Stimulated activated CD4-positive, alpha-beta T cell treated with anti-CD3 and anti-CD28 coated beads, Interleukin-15, amount 100 ng/mL, for 1 hour (primary cell): ENCODE measurements around the gene ATP5F1B.
"Not testable (repeated sequence)": the region's sequence is repeated elsewhere in the genome, so short reads cannot be mapped to it uniquely, and the experiment has no call there.

ENCODE experiments used
- DNase-seq, 2 donors: peaks; one replicate each; pipeline ENCODE4 v3.0.0-alpha.2; 2020; ENCODE audit warnings: low read depth in 1 of 2, low spot score in 1 of 2

Gene ATP5F1B

DNA sequence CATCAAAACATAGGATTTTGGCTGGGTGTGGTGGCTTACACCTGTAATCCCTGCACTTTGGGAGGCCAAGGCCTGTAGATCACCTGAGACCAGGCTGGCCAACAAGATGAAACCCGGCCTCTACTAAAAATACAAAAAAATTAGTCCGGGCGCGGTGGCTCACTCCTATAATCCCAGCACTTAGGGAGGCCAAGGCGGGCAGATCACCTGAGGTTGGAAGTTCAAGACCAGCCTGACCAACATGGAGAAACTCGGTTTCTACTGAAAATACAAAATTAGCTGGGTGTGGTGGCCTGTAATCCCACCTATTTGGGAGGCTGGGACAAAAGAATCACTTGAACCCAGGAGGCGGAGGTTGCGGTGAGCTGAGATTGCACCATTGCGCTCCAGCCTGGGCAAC, 2.2 kb upstream of the ATP5F1B start:
- DNase-seq = not testable (repeated sequence)

DNA sequence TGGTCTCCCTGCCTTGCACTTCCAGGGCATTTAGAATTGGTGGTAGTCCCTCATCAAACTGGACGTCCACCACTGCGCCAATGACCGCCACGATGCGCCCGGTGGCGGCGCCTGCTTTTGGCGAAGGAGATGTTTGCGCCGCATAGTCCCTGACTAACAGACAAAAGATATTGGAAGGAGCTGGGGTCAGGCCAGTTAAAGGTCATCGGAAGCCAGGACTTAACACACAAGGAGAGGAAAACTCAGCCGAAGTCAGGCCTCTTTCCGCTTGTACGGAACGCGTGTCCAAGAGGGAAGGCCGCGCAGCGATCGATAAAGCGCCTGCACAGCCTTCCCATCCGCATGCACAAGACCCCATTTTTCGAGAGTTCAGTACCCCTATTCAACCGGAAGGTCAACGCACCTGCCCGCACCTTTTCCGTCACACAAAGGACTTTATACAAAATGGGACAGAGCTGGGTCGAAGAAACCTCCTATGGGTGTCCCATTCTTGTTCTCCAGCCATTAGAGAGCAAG, 525 bp downstream of the ATP5F1B start:
- DNase-seq = no peak

DNA sequence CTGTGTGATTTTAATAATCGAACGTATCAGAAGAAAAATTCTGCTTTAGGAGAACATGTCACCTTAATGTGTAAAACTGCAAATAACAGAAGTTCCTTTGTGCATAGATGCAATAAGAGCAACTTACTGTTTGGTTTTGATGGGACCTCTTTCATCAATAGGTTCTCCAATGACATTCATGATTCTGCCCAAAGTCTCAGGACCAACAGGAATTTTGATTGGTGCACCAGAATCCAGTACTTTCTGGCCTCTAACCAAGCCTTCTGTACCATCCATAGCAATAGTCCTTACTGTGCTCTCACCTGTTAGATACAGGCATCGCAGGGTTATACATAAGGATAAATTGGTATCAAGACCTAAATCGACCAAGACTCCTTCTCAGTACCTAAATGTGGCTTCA, 1.1 kb downstream of the ATP5F1B start:
- no peak for DNase-seq

DNA sequence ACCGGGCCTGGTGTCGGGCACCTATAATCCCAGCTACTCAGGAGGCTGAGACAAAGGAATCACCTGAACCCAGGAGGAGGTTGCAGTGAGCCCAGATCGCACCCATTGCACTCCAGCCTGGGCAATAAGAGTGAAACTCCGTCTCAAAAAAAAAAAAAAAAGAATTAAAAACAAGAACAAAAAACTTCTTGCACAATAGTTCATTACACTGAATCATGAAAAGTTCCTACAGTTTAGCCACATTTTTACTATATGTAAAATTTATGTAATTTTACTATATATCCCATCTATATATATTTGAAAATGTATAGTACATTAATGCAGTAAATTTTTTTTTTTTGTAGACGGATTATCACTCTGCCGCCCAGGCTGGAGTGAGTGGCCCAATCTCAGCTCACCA, 4.6 kb downstream of the ATP5F1B start:
- DNase-seq = no peak

DNA sequence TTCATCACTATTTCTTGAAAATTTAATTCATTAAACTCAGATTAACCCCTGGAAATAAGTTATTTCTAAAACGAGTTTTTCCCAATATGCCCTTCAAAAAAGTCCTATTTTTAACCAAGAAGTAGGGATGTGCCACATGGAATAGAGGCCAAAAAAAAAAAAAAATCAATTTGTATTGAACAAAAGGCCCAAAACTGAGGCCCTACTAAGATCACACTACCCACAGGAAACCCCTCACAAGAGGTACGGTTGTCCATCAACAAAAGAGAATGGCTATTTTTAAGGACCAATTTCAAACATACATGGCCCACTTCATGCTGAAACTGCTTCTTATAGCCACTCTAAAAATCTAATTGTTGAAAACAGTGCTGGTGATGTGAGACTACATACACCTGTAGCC, 8.2 kb downstream of the ATP5F1B start:
- no peak for DNase-seq

DNA sequence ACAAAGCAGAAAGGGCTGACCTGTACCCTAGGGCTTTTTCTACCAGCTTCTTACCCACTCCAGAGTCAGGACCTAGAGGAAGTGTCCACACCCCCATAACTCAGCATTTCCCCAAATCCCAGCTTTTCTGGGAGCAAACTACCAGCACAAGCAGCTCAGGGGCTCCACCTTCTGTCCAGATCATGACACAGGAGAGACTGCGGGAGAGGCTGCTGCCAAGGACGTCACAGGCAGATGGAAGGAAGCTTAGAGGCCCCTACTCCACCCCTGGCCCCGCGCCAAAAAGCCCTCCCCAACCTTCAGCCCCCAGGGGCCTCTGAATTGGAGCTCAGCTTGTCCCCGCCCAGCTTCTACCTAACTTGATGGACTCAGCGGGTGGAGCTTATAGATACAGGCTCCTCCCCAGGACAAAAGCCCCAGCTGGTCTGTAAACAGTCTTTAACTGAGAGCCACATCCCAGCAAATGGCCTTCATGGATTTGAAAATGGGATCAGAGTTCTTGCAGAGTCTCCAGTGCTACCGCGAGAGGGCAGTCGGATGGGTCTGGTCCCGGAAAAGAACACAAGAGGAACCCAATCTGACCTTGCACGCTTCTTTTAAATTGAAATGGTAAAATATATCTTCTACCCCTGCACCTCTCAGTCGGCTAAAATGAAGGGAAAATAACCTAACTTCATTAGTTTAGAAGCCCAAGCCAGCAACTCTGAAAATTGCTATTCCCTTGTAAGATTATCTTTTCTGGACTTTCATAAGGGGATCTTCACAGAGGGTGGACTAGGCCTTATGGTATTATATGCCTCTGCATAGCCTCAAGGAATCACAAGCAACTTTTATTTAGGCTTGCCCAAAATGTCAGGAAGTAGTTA, 8.9 kb downstream of the ATP5F1B start:
- DNase-seq = peak; percentile 74 to 79

DNA sequence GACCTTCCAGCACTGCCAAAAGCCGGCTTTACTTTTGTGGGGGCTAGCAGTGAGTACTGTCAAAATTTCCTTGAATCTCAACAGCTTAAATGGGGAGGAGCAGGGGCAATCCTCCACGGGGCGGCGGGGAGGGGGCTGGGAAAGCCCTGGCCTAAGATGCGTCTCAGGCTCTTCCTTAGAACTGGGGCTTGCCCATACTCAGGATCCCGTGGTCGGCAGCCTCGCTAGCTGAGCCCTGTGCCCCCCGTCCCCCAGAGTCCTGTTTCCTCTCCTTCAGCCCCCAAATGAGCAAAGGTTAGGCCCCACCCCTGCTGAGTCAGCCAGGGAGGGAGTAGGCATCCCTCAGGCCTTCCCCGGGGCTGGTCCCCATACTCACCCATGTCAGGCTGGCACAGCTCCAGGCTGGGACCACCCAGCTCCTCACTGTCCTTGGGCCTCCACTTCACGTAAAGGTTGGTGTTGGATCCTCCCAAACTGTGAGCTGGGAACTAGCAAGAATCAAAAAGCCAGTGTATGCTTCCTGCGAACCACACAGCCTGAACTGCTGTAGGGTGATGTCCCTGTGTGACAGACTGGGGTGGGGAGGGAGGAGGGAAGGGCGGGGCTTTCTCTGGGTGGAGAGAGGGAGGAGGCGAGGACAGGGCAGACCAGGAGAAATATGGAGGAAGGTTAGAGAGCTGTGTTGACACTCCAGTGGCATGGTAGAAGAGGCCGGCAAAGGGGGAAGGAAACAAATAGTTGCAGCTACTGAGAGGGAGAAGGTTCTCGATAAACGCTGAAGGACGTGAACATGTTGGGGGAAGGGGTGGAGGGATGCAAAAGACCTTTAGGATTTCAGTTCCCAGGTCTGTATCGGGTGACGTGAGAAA, 9.7 kb downstream of the ATP5F1B start:
- DNase-seq = peak; percentile 57 to 74

DNA sequence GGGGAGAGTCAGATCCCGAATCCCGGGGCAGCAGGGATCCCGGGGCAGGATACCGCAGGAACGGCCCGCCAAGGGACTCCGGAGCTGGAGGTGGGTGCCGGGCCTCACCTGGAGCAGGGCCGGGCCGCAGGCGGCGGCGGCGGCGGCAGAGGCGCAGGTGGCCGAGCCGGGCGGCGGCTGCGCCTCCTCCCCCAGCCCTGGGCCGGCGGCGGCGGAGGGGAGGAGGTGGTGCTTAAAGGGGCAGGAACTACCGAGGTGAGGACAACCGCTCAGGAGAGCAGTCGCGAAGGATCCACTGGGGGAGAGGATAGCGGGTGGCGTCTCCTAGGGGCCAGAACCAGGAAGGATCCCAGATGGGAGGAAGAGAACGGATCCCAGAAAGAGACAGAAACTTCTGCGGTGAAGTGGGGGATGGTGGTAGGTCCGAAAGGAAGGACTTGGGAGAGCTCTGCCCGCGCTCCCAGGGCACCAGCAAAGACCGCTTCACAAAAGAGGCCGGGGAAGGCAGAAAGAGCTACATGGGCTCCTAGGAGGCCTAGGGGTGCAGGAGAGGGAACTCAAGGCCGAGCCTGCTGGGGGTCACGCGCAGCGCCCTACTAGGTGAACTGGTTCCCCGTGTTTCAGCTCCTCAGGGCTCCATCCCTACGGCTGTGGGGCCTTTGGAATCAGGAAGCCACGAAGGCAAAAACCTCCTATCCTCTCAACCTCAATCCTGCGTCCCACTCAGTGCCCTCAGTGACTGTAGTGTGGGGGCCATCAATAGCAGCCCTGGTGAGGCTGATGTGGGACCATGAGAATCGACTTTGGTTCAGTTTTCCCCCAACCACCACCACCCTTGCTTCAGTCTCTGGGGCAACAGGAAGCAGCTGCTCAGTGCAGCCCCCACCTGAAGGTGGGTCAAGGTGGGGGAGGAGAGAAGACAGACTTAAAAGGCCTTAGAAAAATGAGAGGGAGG, 10.7 kb downstream of the ATP5F1B start:
- peak; percentile 32 to 46 for DNase-seq

DNA sequence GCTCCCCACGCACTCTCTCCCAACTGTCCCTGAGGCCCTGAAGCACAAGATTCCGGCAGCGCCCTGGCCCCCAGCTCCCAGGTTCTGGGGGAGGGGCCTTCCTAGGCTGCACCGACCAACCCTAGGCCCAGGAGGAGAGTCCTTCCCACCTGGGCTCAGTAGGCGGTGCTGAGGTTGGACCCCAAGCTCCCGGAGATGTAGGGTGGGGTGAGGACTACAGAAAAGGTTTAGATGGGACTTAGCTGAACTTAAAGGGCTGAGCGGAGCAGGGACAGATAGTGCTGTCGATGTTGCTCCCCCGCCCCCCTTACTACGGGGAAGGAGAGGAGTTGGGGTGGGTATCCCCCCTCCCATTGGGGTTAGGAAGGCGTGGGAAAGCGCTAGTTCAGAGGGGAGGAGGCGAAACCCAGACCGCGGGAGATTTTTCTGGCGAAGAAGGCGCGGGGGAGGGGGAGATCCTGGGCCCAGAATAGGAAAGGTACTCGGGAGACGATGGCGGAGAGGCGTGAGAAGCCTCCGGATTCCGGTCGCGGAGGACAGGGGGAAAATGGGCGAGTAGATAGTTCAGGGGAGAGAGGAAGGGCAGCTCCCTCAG, 11.4 kb downstream of the ATP5F1B start:
- no peak for DNase-seq

DNA sequence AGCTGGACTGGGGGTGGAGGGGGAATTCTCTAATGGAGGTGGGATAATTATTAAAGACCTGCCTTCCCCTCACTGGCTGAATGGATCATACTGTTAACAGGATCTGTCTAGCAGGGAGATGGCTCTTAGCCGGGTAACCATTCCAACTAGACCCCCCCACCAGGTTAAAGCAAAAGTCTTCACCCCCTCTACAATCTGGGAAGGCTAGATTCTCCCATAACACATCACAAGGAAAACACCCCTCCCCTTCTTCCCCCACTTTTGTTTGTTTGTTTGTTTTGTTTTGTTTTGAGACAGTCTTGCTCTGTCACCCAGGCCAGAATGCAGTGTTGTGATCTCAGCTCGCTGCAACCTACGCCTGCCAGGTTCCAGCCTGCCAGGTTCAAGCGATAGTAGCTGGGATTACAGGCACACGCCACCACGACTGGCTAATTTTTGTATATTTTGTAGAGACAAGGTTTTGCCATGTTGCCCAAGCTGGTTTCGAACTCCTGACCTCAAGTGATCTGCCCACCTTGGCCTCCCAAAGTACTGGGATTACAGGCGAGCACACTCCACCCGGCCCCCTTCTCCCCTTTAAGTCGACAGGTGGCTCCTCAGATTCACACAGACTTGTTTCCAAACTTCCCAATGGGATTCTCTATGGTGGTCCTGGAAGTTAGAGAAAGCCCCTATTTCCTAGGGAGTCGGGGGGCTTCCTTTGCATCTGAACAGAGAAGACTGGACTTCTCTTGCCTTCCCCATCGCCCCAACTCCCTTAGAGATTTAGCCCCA, 12.1 kb downstream of the ATP5F1B start:
- DNase-seq = no peak

DNA sequence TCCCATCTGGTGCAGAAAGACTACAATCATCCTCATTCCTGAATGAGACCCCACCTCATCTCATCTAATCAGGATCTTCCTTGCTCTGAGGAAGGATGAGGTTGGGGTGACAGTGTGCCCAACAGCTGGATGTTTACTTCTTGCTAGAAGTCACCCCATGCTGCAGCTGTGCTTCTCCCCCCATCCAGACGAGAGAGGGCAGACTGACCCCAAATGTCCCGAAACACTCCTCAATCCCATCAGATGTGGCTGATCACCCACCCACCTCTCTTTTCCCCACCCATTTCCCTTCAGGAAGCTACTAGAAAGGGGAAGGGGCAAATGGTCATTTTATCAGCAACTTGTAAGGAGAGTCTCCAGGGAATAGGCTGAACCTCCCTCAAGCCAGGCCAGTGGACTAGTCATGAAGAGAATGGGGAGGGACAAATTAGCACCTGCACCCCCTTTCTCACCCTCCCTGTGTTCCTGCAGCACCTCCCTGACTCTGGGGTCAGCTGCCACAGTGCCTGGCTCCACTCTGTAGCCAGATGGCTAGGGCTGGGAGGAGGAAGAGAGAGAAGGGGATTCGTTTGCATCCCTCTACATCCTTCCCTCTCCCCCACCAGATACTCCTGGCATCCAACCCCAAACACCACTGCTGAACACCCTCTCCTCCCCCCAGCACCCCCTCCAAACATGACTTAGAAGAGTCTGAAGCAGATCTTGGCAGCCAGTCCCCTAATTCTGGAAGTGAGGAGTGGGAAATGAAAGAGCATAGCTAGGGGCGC, 12.9 kb downstream of the ATP5F1B start:
- DNase-seq = no peak

DNA sequence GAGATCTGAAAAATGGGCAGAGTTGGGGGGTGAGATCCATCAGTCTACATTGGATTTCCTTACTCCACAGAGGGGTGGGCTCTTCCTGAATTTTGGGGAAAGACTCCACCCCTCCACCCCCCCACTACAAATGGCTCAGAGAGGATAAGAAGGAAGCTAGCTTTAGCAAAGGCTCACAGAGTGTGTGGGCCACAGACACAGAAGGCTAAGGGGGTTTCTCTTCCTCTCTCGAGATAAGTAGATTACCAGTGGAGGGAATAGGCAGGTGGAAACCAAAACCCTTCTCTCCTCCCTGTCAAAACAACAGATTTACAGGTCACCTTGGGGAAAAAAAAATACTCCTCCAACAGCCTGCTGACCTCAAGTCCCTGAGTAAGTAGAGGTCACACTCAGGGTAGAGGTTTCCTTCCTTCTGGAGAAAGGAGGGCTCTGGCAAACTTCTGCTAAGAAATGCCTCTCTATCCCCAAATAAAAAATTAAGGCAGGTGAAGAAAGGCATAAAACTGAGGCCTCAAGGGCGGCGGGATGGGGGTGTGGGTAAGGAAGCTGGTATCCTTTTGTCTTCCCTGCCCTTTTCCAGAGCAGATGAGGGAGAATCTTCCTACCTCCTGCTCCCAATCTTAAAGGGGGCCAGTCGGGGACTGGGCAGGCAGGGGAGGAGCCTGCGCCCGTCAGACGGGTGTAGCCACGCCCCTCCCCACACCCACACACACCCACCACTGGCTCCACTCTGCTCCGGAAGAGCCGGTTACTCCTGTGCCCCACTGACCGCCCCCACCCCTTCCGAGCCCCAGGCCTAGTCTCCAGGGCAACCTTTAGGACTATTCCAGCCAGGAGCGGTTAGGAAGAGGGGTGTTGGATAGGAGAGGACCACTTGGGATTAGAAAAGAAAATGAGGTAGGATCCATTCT, 13.7 kb downstream of the ATP5F1B start:
- no peak for DNase-seq

DNA sequence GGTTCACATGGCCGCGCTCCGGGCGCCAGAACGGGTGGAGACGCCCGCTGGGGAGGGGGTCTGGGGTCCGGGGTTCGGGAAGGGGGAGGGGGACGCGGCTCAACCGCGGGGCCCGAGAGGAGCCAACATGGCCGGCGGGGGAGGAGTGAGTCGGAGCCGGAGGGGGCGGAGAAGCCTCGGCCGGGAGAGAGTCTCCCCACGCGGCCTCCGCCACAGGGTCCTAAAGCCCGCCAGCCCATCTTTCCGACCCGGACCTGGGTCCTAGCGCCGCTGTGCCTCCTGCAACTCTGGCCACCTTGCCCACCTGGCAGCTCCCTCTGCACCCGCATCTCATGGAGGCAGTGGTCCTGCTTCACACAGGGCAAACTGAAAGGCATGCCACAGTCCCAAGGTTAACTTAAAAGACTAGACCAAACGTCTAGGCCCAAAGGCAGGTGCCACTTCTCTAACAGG, 15.6 kb downstream of the ATP5F1B start, which contains the start of gene BAZ2A:
BAZ2A (minus strand) TSS at position 147 of the 453 bp plus-strand sequence. CDS start 12,796 bp downstream, outside the sequence.
- peak; percentile 60 to 79 for DNase-seq

DNA sequence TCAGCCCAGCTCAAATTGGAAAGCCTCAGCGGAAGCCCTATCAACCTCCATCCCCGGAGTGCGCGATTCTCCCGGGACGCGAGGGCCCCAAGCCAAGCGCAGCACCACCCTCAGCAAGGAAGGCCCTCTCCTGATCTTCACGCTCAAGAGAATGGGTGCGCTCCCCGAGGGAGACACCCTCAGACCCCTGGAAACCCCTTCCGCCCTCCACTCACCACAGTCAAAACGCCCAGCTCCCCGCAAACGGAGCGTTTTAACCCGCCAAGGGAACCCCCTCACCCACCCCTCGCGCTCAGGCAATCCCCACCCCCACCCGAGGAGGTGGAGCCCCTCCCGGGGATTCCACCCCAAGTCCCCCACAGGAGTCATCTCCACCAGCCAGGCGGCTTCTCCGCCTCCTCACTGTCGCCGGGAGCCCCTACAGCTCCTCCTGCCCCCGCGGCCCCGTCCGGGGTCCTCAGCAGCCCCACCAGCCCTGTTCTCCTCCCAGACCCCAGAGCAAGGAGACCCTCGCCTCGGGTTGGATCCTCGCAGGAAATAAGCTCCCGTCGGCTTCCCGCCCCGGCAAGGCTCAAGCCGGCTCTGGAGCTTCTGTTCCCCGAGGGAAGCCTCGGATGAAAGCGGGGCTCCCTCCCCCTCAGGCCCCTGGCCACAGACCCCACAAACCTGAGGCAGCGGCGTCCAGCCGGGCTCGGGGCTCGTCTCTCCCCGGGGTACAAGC, 16.2 kb downstream of the ATP5F1B start:
- DNase-seq = peak; percentile 24 to 44

DNA sequence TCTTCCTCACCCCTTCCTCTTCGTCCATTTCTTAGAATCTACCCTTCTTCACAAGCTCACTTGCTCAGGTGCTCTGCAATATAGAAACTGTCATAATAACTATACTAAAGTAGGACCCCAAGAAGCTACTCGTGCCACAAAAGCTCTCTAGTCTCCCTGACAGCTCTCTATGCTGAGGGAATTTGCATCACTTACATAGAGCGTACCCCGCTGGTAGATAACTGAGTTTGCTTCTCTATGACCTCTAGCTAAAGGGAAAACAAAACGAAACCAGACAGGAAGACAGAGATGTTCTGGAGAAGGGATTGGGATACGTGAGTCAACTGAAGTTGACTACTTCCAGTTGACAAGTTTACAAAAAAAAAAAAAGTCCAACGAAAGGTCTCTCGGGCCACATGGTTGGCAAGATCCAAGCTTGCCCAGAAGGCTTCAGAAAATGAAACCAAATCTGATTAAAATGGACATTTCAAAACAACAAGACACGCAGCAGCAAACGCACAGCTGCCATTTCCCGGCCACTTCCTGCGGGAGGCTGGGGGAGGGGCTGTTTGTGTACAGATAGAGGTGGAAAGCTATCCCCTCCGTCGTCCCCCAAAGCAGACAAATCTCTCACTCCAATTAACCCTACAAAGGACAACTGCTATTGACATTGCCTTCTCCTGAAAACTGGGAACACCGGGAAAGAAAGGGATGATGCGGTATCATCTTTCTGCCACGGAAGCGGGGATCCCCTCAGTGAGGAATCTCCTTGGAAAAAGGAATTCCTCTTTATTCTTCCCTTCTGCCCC, 16.9 kb downstream of the ATP5F1B start:
- no peak for DNase-seq

DNA sequence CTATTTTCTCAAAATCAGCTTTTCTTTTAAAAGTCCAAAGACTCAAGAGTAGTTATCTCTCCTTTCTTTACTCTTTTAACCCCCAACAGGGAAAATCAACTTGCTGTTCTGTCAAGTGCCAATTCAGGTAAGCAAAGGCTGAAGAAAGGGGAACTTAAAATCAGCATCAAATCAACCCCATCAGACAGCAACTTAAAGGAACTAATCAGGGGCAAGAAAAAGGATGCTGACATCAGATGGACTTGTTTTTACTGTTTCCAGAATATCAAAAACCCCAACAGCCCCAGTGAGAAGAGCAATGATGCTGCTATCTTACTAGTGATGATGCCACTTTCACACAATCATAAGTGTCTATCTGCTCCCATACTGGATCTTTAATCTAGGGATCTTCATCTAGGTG, 19.1 kb downstream of the ATP5F1B start:
- no peak for DNase-seq
